H1 (cell line): ENCODE results near the gene MRAP2. TPM values are rescaled to one million over a fixed set of nuclear protein-coding genes. Genes with fewer than 3 reads are reported as not detected.

Experiments used
- CREB1 ChIP-seq: IDR thresholded peaks from 2 replicates; pipeline ENCODE4 v1.6.1; 2012; ENCODE audit warnings: inconsistent platforms
- GABPA ChIP-seq: IDR thresholded peaks from 2 replicates; pipeline ENCODE4 v1.6.1; 2011; ENCODE audit warnings: mild to moderate bottlenecking, low read length, moderate library complexity, borderline replicate concordance; ENCODE audit not compliant: insufficient read depth
- GTF2F1 ChIP-seq: IDR thresholded peaks from 2 replicates; pipeline ENCODE4 v1.6.1; 2012; ENCODE audit warnings: low read depth, low read length, improper control_type of control experiment, borderline replicate concordance
- HDAC2 ChIP-seq, 2 experiments: fragments of 300-600 bp in 1 of 2; sonication (generic) in 1 of 2; IDR thresholded peaks; 2 replicates each; pipeline ENCODE4 v1.6.1; 2011 to 2012; ENCODE audit warnings: low read depth in 2 of 2, low read length in 2 of 2, mild to moderate bottlenecking in 2 of 2, moderate library complexity in 2 of 2, borderline replicate concordance in 1 of 2, inconsistent platforms in 1 of 2
- JUND ChIP-seq: IDR thresholded peaks from 2 replicates; pipeline ENCODE4 v1.6.1; 2011; ENCODE audit warnings: mild to moderate bottlenecking, improper control_type of control experiment, low read length
- NRF1 ChIP-seq: IDR thresholded peaks from 2 replicates; pipeline ENCODE4 v1.6.1; 2011; ENCODE audit warnings: mild to moderate bottlenecking, low read depth, low read length, improper control_type of control experiment
- POLR2AphosphoS5 ChIP-seq: IDR thresholded peaks from 2 replicates; pipeline ENCODE4 v1.6.1; 2011; ENCODE audit warnings: low read depth, low read length
- RNF2 ChIP-seq: fragments of 200-900, 300-1000 bp; sonication (generic); IDR thresholded peaks from 2 replicates; pipeline ENCODE4 v1.7.1; 2016; ENCODE audit warnings: borderline replicate concordance, low read depth, mild to moderate bottlenecking, antibody characterized with exemption, low read length; ENCODE audit not compliant: poor library complexity, severe bottlenecking; ENCODE audit errors: missing control alignments
- RXRA ChIP-seq: IDR thresholded peaks from 2 replicates; pipeline ENCODE4 v1.6.1; 2011; ENCODE audit warnings: low read depth, mild to moderate bottlenecking, low read length, moderate library complexity; ENCODE audit not compliant: insufficient read depth
- SP1 ChIP-seq: IDR thresholded peaks from 2 replicates; pipeline ENCODE4 v1.6.1; 2011; ENCODE audit warnings: low read depth, low read length
- SP4 ChIP-seq: IDR thresholded peaks from 2 replicates; pipeline ENCODE4 v1.6.1; 2012; ENCODE audit warnings: low read length, inconsistent platforms
- TAF1 ChIP-seq: IDR thresholded peaks from 2 replicates; pipeline ENCODE4 v1.6.1; 2011; ENCODE audit warnings: mild to moderate bottlenecking, low read depth, low read length
- TCF12 ChIP-seq: IDR thresholded peaks from 2 replicates; pipeline ENCODE4 v1.6.1; 2011; ENCODE audit warnings: low read depth, mild to moderate bottlenecking, low read length
- ZNF274 ChIP-seq: IDR thresholded peaks from 2 replicates; pipeline ENCODE4 v1.7.0; 2012; ENCODE audit warnings: low read length, borderline replicate concordance; ENCODE audit errors: extremely low read depth
- polyA plus RNA-seq, 7 experiments: library from polyadenylated mRNA; depleted of rRNA in 3 of 7; stranded (reverse) in 5 of 7; unstranded in 2 of 7; fragments of >200 nt in 5 of 7; fragments of 200-250 nt in 2 of 7; gene quantifications; 1 replicate in 5 of 7; 2 replicates in 1 of 7; 4 replicates in 1 of 7; pipeline versions ENCODE4 v1.2.1 to v1.2.3, GENCODE V29; 2011 to 2013; ENCODE audit warnings: missing spikeins in 2 of 7, mixed read lengths in 2 of 7
- total RNA-seq: library from RNA; stranded (reverse); fragmentation: NEBNext Ultra II Directional; extraction: Animal tissue kit (Norgen Biotek cat#: 25700); gene quantifications from 2 replicates; pipeline ENCODE4 v1.2.1, GENCODE V29; 2021
- TF ChIP-seq, protein P1 (sequence below): IDR thresholded peaks from 2 replicates; pipeline ENCODE4 v1.6.1; 2011; ENCODE audit warnings: low read depth, mild to moderate bottlenecking, low read length; ENCODE audit not compliant: insufficient read depth

The MRAP2 gene
- total and polyA plus RNA-seq, 2 of the 8 experiments (the other 6 are each of a cell fraction or from before 2014, with no cell fraction given) = 5.0 to 11.0 TPM

DNA sequence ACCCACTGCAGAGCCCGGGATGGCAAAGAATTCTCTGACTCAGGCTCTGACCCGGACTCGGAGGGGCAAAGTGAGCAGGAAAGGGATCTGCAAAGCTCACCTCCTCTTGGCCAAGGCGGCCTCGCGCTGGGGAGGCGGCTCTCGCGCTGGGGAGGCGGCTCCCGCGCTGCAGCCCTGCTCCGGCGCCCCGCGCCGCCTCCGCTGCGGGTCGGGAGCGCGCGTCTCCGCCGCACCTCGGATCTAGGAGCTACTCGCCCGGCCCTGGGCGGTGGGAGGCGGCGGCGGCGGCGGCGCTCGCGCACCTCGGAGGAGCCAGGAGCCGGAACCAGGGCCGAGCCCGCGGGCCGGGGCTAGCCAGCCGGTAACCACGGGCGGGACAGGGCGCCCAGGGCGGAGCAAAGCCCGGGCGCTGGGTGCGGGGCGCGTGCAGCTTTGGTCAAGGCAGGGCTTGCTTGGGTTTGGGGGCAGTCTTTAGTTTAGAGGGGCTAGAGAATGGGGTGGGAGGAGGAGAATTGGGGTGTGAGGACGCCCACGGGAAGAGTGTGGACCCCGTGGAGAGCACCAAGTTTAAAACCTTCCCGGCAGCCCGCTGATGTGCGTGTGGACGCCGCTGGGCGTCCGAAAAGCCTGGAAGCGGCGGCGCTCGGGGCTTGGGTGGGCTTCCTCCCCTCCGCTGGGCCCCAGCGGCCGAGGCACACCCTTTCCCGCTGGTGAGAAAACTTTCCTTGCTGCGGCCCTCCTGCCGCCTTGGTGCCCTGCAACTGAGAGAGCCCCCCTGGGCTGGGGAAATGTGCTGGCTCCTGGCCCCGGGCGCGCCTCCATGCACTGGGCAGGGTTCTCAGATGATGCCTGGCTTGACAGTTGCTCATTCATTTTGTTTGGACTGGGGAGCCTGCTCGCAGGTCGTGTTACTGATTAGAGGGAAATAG lies at the start of gene MRAP2 (continued):
- no peak for TF ChIP-seq JUND
- TF ChIP-seq CREB1 = no peak
- no peak for TF ChIP-seq SP4
- no peak for TF ChIP-seq GTF2F1
- TF ChIP-seq POLR2AphosphoS5 = no peak
- TF ChIP-seq, protein P1, sequence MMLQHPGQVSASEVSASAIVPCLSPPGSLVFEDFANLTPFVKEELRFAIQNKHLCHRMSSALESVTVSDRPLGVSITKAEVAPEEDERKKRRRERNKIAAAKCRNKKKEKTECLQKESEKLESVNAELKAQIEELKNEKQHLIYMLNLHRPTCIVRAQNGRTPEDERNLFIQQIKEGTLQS = no peak
- no peak for TF ChIP-seq ZNF274
- no peak for TF ChIP-seq RNF2
- TF ChIP-seq NRF1 = no peak
- no peak for TF ChIP-seq TCF12
- TF ChIP-seq RXRA = no peak
- TF ChIP-seq TAF1 = 0 out of 2 replicates have a peak, but pooled peaks have one; percentile 18
- TF ChIP-seq GABPA = no peak
- no peak for TF ChIP-seq SP1
- no peak for TF ChIP-seq HDAC2 (IDR thresholded peaks at IDR 0.05; ENCODE audit: borderline replicate concordance in 1 of 2, low read depth in 2 of 2, low read length in 2 of 2)
